Left ventricle myocardium inferior (tissue), 1 donor: ENCODE data around the gene MRGPRF. TPM values are rescaled to one million over a fixed set of nuclear protein-coding genes. Genes with fewer than 3 reads are reported as not detected.

ENCODE experiments used
- DNase-seq: peaks from one replicate; pipeline ENCODE4 v3.0.0-alpha.2; 2020
- H3K27ac ChIP-seq: fragments of 200-600 bp; replicated peaks from 2 replicates; pipeline ENCODE4 v1.8.0; 2021
- H3K27me3 ChIP-seq: fragments of 200-600 bp; 2 replicates; pipeline ENCODE4 v1.8.0; 2021; ENCODE audit warnings: low read depth
- H3K36me3 ChIP-seq: fragments of 200-600 bp; 2 replicates; pipeline ENCODE4 v1.8.0; 2021
- H3K4me1 ChIP-seq: fragments of 200-600 bp; 2 replicates; pipeline ENCODE4 v1.8.0; 2021
- H3K4me3 ChIP-seq: fragments of 200-600 bp; 2 replicates; pipeline ENCODE4 v1.8.0; 2021; ENCODE audit warnings: mild to moderate bottlenecking, moderate library complexity
- H3K9me3 ChIP-seq: fragments of 200-600 bp; replicated peaks from 2 replicates; pipeline ENCODE4 v1.8.0; 2021
- intact Hi-C: fragments of 100-400 bp; cut with micrococcal nuclease; formaldehyde crosslinking; loops from one replicate; pipeline ENCODE4 v1.11.0; 2022
- total RNA-seq: library from RNA; stranded (reverse); fragmentation: NEBNext Ultra II Directional; extraction: Animal tissue kit (Norgen Biotek cat#: 25700); gene quantifications from one replicate; pipeline ENCODE4 v1.2.1, GENCODE V29; 2021
- TF ChIP-seq, protein P1 (sequence below): fragments of 200-600 bp; IDR thresholded peaks from 2 replicates; pipeline ENCODE4 v1.8.0; 2021; ENCODE audit warnings: antibody characterized with exemption, mild to moderate bottlenecking, borderline replicate concordance
- donor health status: DM: no; HTN: yes; CAD: no; lungs with severe emphysema.

MRGPRF gene
- total RNA-seq, 1 donor from 2014 or later = 3.9 TPM

- no peaks in the 10 kb centered on the region for H3K27me3 ChIP-seq
- DNase-seq = no peak
- H3K9me3 ChIP-seq = peaks cover 5% of the 10 kb centered on the region
- H3K27ac ChIP-seq = no peak overlapping the region
- H3K4me1 ChIP-seq = no peaks in the 10 kb centered on the region
- TF ChIP-seq, protein P1, sequence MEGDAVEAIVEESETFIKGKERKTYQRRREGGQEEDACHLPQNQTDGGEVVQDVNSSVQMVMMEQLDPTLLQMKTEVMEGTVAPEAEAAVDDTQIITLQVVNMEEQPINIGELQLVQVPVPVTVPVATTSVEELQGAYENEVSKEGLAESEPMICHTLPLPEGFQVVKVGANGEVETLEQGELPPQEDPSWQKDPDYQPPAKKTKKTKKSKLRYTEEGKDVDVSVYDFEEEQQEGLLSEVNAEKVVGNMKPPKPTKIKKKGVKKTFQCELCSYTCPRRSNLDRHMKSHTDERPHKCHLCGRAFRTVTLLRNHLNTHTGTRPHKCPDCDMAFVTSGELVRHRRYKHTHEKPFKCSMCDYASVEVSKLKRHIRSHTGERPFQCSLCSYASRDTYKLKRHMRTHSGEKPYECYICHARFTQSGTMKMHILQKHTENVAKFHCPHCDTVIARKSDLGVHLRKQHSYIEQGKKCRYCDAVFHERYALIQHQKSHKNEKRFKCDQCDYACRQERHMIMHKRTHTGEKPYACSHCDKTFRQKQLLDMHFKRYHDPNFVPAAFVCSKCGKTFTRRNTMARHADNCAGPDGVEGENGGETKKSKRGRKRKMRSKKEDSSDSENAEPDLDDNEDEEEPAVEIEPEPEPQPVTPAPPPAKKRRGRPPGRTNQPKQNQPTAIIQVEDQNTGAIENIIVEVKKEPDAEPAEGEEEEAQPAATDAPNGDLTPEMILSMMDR = no peak
- no peaks in the 10 kb centered on the region for H3K36me3 ChIP-seq
- intact Hi-C loops = no loop called here
- no peak overlapping the region for H3K4me3 ChIP-seq
Observed at GRCh38 chr11:68962527-68963250, 50.4 kb downstream of the MRGPRF start.

- DNase-seq = no peak
- TF ChIP-seq, protein P1 = no peak
- Histone ChIP-seq H3K36me3 (no peaks in the 10 kb centered on the region), H3K9me3 (peaks cover 5% of the 10 kb centered on the region), H3K4me3 (no peak overlapping the region), H3K27me3 (no peaks in the 10 kb centered on the region), H3K27ac (no peak overlapping the region), H3K4me1 (no peaks in the 10 kb centered on the region)
- intact Hi-C loops = no loop called here
Observed at GRCh38 chr11:68961245-68961644, 51.8 kb downstream of the MRGPRF start.

- H3K27ac ChIP-seq = no peak overlapping the region
- H3K9me3 ChIP-seq = peaks cover 5% of the 10 kb centered on the region
- H3K36me3 ChIP-seq = no peaks in the 10 kb centered on the region
- H3K4me3 ChIP-seq = no peak overlapping the region
- H3K27me3 ChIP-seq = no peaks in the 10 kb centered on the region
- no peak for DNase-seq
- TF ChIP-seq, protein P1 = no peak
- intact Hi-C loops = no loop called here
- H3K4me1 ChIP-seq = peaks cover 2% of the 10 kb centered on the region
Observed at GRCh38 chr11:68960294-68961071, 52.6 kb downstream of the MRGPRF start.

GRCh38 chr11:68959465-68960293, 53.4 kb downstream of the MRGPRF start:
- TF ChIP-seq, protein P1 = no peak
- Histone ChIP-seq H3K9me3 (peaks cover 5% of the 10 kb centered on the region), H3K27me3 (no peaks in the 10 kb centered on the region), H3K36me3 (no peaks in the 10 kb centered on the region), H3K27ac (no peak overlapping the region), H3K4me1 (peaks cover 9% of the 10 kb centered on the region), H3K4me3 (no peak overlapping the region)
- intact Hi-C loops = no loop called here
- DNase-seq = no peak

GRCh38 chr11:68958211-68958610, 54.8 kb downstream of the MRGPRF start:
- Histone ChIP-seq H3K36me3 (no peaks in the 10 kb centered on the region), H3K4me3 (no peak overlapping the region), H3K27me3 (no peaks in the 10 kb centered on the region), H3K4me1 (peaks cover 9% of the 10 kb centered on the region), H3K9me3 (peaks cover 5% of the 10 kb centered on the region), H3K27ac (no peak overlapping the region)
- TF ChIP-seq, protein P1 = no peak
- intact Hi-C loops = no loop called here
- no peak for DNase-seq
